K562 (cell line): ENCODE measurements around the gene OR52A5. TPM values are rescaled to one million over a fixed set of nuclear protein-coding genes. Genes with fewer than 3 reads are reported as not detected.
A peak's percentile ranks its signal among the peaks of the same experiment; 100 is the strongest.

Experiments used
- ETV6 ChIP-seq, 3 experiments: fragments of 150-350 bp in 1 of 3; sonication (generic) in 1 of 3; formaldehyde crosslinking in 1 of 3; IDR thresholded peaks; 2 replicates each; pipeline versions ENCODE4 v1.6.1 to v1.8.0; 2014 to 2022; ENCODE audit warnings: borderline replicate concordance in 2 of 3, low read depth in 2 of 3, antibody characterized with exemption in 1 of 3, low read length in 1 of 3, mild to moderate bottlenecking in 1 of 3, missing genetic modification reagents in 1 of 3
- GTF2E2 ChIP-seq: fragments of 200-800 bp; sonication (Bioruptor generic); IDR thresholded peaks from 2 replicates; pipeline ENCODE4 v1.6.1; 2016; ENCODE audit warnings: missing genetic modification characterization, missing compliant biosample characterization
- MIER1 ChIP-seq: fragments of 450-650 bp; IDR thresholded peaks from 2 replicates; pipeline ENCODE4 v1.6.1; 2016; ENCODE audit warnings: antibody characterized with exemption, mild to moderate bottlenecking, low read depth
- NEUROD1 ChIP-seq: fragments of 150-350 bp; IDR thresholded peaks from 2 replicates; pipeline ENCODE4 v1.6.1; 2014; ENCODE audit warnings: borderline replicate concordance, low read length, low read depth; ENCODE audit not compliant: partially characterized antibody
- NFE2L1 ChIP-seq: fragments of 450-650 bp; IDR thresholded peaks from 2 replicates; pipeline ENCODE4 v1.6.1; 2016; ENCODE audit warnings: missing genetic modification characterization, low read depth, mild to moderate bottlenecking, missing compliant biosample characterization, moderate library complexity, borderline replicate concordance
- TSC22D4 ChIP-seq: fragments of 450-650 bp; IDR thresholded peaks from 2 replicates; pipeline ENCODE4 v1.6.1; 2016; ENCODE audit warnings: missing genetic modification characterization, missing biosample characterization, control low read depth
- YBX1 ChIP-seq: fragments of 450-650 bp; IDR thresholded peaks from 2 replicates; pipeline ENCODE4 v1.7.1; 2016; ENCODE audit warnings: mild to moderate bottlenecking
- polyA plus RNA-seq, 8 experiments: library from polyadenylated mRNA; depleted of rRNA in 4 of 8; stranded (reverse) in 5 of 8; unstranded in 3 of 8; fragments of >200 nt; fragmentation: Nextera tagmentation in 2 of 8; fragmentation: Illumina TruSeq in 1 of 8; extraction: Ambion mirVana in 2 of 8; extraction: Trizol in 1 of 8; gene quantifications; 2 replicates each; pipeline versions ENCODE4 v1.2.1 to v1.2.3, GENCODE V29; 2011 to 2014; ENCODE audit warnings: inconsistent platforms in 1 of 8, missing spikeins in 1 of 8
- total RNA-seq, 7 experiments: library from RNA; depleted of rRNA in 6 of 7; stranded (reverse); fragments of >200 nt in 6 of 7; fragmentation: Illumina TruSeq in 2 of 7; extraction: Trizol in 2 of 7; gene quantifications; 2 replicates each; pipeline versions ENCODE4 v1.2.1 to v1.2.3, GENCODE V29; 2011 to 2021; ENCODE audit warnings: low replicate concordance in 1 of 7
- TF ChIP-seq, protein P1 (sequence below), 2 experiments: fragments of 250-450 bp in 1 of 2; fragments of 450-650 bp in 1 of 2; sonication (Bioruptor Pico) in 1 of 2; IDR thresholded peaks; 2 replicates each; pipeline versions ENCODE4 v1.6.1 to v1.8.0; 2016 to 2021; ENCODE audit warnings: mild to moderate bottlenecking in 2 of 2, moderate library complexity in 2 of 2, missing compliant biosample characterization in 1 of 2, missing genetic modification characterization in 1 of 2
- TF ChIP-seq, protein P2 (sequence below): sonication (generic); formaldehyde crosslinking; IDR thresholded peaks from 2 replicates; pipeline ENCODE4 v1.8.0; 2022; ENCODE audit warnings: mild to moderate bottlenecking, missing genetic modification reagents
- TF ChIP-seq, protein P3 (sequence below): fragments of 250-450 bp; sonication (Bioruptor Pico); IDR thresholded peaks from 2 replicates; pipeline ENCODE4 v1.4.0; 2020; ENCODE audit warnings: borderline replicate concordance
- TF ChIP-seq, protein P4 (sequence below), 2 experiments: fragments of 450-650 bp in 1 of 2; sonication (generic) in 1 of 2; formaldehyde crosslinking in 1 of 2; IDR thresholded peaks in 1 of 2; conservative IDR thresholded peaks in 1 of 2; 2 replicates each; pipeline versions ENCODE4 v1.6.1 to v1.8.1; 2016 to 2023; ENCODE audit warnings: mild to moderate bottlenecking in 2 of 2, moderate library complexity in 2 of 2, inconsistent platforms in 1 of 2, missing genetic modification reagents in 1 of 2
- TF ChIP-seq, protein P5 (sequence below): fragments of 450-650 bp; IDR thresholded peaks from 2 replicates; pipeline ENCODE4 v1.7.1; 2018; ENCODE audit warnings: mild to moderate bottlenecking, low read depth; ENCODE audit not compliant: partially characterized antibody

The OR52A5 gene
- total and polyA plus RNA-seq, 9 of the 15 experiments (the other 6 are each of a cell fraction or from before 2014, with no cell fraction given): 0.04 to 1.1 (median 0.94) TPM; not detected in 6

DNA sequence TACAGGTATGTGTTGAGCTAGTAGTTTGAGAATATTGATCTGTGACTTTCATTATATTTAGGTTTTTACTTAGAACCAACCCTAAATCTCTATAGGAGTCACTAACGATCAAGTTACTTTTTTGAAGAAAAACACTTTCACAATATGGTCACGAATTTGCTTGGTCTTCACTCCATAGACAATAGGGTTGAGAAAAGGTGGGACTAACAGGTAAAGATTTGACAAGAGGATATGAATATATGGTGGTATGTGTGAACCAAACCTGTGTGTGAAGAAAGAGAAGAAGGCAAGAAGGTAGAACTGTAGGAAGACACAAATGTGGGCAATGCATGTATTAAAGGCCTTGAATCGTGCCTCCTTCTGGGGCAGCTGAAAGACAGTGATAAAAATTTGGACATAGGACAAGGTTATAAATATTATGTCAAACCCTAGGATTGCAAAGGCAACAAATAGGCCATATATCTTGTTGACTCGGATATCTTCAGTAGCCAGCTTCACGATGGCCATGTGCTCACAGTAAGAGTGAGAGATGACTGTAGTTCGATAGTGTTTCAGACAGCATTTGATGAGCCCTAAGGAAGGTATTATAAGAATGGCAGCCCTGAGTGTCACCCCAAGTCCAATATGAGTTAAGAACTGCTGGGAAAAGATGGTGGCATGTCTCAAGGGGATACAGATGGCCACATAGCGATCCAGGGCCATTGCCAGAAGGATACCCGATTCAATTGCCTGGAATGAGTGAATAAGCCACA lies 6.4 kb downstream of the OR52A5 start (continued):
- TF ChIP-seq, protein P1, sequence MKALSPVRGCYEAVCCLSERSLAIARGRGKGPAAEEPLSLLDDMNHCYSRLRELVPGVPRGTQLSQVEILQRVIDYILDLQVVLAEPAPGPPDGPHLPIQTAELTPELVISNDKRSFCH (CRISPR knock-in tag; IDR thresholded peaks at IDR 0.05): no peak
- TF ChIP-seq, protein P1 (tag; IDR thresholded peaks at IDR 0.05): peak; percentile 66
- peak; percentile 37 for TF ChIP-seq NEUROD1
- TF ChIP-seq, protein P2, sequence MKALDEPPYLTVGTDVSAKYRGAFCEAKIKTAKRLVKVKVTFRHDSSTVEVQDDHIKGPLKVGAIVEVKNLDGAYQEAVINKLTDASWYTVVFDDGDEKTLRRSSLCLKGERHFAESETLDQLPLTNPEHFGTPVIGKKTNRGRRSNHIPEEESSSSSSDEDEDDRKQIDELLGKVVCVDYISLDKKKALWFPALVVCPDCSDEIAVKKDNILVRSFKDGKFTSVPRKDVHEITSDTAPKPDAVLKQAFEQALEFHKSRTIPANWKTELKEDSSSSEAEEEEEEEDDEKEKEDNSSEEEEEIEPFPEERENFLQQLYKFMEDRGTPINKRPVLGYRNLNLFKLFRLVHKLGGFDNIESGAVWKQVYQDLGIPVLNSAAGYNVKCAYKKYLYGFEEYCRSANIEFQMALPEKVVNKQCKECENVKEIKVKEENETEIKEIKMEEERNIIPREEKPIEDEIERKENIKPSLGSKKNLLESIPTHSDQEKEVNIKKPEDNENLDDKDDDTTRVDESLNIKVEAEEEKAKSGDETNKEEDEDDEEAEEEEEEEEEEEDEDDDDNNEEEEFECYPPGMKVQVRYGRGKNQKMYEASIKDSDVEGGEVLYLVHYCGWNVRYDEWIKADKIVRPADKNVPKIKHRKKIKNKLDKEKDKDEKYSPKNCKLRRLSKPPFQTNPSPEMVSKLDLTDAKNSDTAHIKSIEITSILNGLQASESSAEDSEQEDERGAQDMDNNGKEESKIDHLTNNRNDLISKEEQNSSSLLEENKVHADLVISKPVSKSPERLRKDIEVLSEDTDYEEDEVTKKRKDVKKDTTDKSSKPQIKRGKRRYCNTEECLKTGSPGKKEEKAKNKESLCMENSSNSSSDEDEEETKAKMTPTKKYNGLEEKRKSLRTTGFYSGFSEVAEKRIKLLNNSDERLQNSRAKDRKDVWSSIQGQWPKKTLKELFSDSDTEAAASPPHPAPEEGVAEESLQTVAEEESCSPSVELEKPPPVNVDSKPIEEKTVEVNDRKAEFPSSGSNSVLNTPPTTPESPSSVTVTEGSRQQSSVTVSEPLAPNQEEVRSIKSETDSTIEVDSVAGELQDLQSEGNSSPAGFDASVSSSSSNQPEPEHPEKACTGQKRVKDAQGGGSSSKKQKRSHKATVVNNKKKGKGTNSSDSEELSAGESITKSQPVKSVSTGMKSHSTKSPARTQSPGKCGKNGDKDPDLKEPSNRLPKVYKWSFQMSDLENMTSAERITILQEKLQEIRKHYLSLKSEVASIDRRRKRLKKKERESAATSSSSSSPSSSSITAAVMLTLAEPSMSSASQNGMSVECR (CRISPR knock-in tag): no peak
- TF ChIP-seq, protein P3, sequence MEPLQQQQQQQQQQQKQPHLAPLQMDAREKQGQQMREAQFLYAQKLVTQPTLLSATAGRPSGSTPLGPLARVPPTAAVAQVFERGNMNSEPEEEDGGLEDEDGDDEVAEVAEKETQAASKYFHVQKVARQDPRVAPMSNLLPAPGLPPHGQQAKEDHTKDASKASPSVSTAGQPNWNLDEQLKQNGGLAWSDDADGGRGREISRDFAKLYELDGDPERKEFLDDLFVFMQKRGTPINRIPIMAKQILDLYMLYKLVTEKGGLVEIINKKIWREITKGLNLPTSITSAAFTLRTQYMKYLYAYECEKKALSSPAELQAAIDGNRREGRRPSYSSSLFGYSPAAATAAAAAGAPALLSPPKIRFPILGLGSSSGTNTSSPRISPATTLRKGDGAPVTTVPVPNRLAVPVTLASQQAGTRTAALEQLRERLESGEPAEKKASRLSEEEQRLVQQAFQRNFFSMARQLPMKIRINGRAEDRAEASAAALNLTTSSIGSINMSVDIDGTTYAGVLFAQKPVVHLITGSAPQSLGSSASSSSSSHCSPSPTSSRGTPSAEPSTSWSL (CRISPR knock-in tag): no peak
- TF ChIP-seq ETV6 (IDR thresholded peaks at IDR 0.05; ENCODE audit: borderline replicate concordance in 1 of 2, low read depth in 2 of 2, low read length in 1 of 2): no peak
- no peak for TF ChIP-seq ETV6 (CRISPR knock-in tag; IDR thresholded peaks at IDR 0.05; ENCODE audit: borderline replicate concordance)
- TF ChIP-seq GTF2E2 (tag): no peak
- TF ChIP-seq, protein P4, sequence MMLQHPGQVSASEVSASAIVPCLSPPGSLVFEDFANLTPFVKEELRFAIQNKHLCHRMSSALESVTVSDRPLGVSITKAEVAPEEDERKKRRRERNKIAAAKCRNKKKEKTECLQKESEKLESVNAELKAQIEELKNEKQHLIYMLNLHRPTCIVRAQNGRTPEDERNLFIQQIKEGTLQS (IDR thresholded peaks at IDR 0.05): no peak
- TF ChIP-seq, protein P4 (CRISPR knock-in tag; conservative IDR thresholded peaks at IDR 0.05): no peak
- no peak for TF ChIP-seq TSC22D4
- TF ChIP-seq, protein P5, sequence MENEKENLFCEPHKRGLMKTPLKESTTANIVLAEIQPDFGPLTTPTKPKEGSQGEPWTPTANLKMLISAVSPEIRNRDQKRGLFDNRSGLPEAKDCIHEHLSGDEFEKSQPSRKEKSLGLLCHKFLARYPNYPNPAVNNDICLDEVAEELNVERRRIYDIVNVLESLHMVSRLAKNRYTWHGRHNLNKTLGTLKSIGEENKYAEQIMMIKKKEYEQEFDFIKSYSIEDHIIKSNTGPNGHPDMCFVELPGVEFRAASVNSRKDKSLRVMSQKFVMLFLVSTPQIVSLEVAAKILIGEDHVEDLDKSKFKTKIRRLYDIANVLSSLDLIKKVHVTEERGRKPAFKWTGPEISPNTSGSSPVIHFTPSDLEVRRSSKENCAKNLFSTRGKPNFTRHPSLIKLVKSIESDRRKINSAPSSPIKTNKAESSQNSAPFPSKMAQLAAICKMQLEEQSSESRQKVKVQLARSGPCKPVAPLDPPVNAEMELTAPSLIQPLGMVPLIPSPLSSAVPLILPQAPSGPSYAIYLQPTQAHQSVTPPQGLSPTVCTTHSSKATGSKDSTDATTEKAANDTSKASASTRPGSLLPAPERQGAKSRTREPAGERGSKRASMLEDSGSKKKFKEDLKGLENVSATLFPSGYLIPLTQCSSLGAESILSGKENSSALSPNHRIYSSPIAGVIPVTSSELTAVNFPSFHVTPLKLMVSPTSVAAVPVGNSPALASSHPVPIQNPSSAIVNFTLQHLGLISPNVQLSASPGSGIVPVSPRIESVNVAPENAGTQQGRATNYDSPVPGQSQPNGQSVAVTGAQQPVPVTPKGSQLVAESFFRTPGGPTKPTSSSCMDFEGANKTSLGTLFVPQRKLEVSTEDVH: no peak
- TF ChIP-seq MIER1: no peak
- TF ChIP-seq YBX1: no peak
- no peak for TF ChIP-seq NFE2L1 (tag)
